Suprapubic skin (tissue), 4 donors: ENCODE results near the gene PROZ. TPM values are rescaled to one million over a fixed set of nuclear protein-coding genes. Genes with fewer than 3 reads are reported as not detected.
A peak's percentile ranks its signal among the peaks of the same experiment; 100 is the strongest.

Experiments used
- DNase-seq, 2 donors: peaks; one replicate each; pipeline ENCODE4 v3.0.0-alpha.2; 2019; ENCODE audit warnings: low spot score in 2 of 2
- H3K27ac ChIP-seq: fragments of 200-600 bp; sonication (generic); one replicate; pipeline ENCODE4 v1.5.1; 2019
- H3K27me3 ChIP-seq: fragments of 200-600 bp; sonication (generic); one replicate; pipeline ENCODE4 v1.5.1; 2019
- H3K36me3 ChIP-seq: fragments of 200-600 bp; sonication (generic); one replicate; pipeline ENCODE4 v1.5.1; 2019
- H3K4me1 ChIP-seq: fragments of 200-600 bp; sonication (generic); one replicate; pipeline ENCODE4 v1.5.1; 2019
- H3K4me3 ChIP-seq: fragments of 200-600 bp; sonication (generic); one replicate; pipeline ENCODE4 v1.5.1; 2019; ENCODE audit warnings: mild to moderate bottlenecking
- H3K9me3 ChIP-seq: fragments of 200-600 bp; sonication (generic); one replicate; pipeline ENCODE4 v1.5.1; 2019
- EP300 ChIP-seq: sonication (generic); formaldehyde crosslinking; IDR thresholded peaks from one replicate; pipeline ENCODE4 v1.6.1; 2017; ENCODE audit warnings: antibody characterized with exemption
- POLR2A ChIP-seq, 2 donors: fragments of 450-650 bp; IDR thresholded peaks; one replicate each; pipeline ENCODE4 v1.6.1; 2017; ENCODE audit warnings: antibody characterized with exemption in 2 of 2, mild to moderate bottlenecking in 2 of 2, moderate library complexity in 2 of 2
- POLR2AphosphoS5 ChIP-seq, 3 donors: sonication (generic); formaldehyde crosslinking; IDR thresholded peaks; one replicate each; pipeline ENCODE4 v1.6.1; 2017; ENCODE audit warnings: antibody characterized with exemption in 3 of 3
- WGBS: methylation state at CpG from one replicate; pipeline ENCODE4 v1.1.5; 2018; 5-methylcytosine and 5-hydroxymethylcytosine counted together
- total RNA-seq, 4 donors: library from RNA; depleted of rRNA; stranded (reverse); fragments of >200 nt; gene quantifications; one replicate each; pipeline ENCODE4 v1.1.0, GENCODE V29; 2016
- TF ChIP-seq, protein P1 (sequence below), 2 donors: fragments of 200-600 bp in 1 of 2; fragments of 450-650 bp in 1 of 2; sonication (generic) in 1 of 2; IDR thresholded peaks; one replicate each; pipeline ENCODE4 v1.5.1; 2016 to 2019; ENCODE audit warnings: antibody characterized with exemption in 2 of 2, mild to moderate bottlenecking in 1 of 2, moderate library complexity in 1 of 2

Gene PROZ
- total RNA-seq, 4 donors from 2014 or later, result not detected

DNA sequence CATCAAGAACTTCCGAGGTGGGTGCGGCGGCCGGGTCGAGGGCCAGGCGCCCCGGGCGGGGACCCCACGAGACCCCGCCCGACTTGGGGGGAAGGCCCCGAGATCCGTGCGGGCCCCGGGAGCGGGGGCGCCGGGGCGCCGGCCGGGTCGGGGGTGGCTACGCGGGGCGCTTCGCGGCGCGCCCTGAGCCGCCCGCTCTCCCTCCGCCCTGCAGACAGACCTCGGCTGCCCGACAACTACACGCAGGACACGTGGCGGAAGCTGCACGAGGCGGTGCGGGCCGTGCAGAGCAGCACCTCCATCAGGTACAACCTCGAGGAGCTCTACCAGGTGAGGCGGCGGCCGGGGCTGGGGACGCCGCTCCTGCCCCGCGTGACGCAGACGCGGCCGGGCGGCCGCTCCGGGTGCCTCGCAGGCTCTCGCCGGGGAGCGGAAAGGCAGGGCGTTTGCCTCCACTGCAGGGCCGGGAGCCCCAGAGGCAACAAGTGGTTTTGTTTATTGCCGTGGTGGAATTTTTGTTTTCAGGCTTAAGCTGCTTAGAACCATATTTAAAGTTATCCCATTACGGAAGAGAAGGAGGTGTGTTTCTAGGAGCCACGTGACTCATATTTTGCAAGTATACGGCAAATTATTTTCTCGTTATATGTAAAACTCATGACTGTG, 51.4 kb downstream of the PROZ start:
- 0% methylated on average over 15 of the region's 67 CpGs for WGBS
- no peaks in the 10 kb centered on the region for H3K27me3 ChIP-seq
- H3K4me1 ChIP-seq, result peaks cover 68% of the 10 kb centered on the region
- peak in 1 of 3 donors; percentile 41 for TF ChIP-seq POLR2AphosphoS5 (IDR thresholded peaks at IDR 0.05)
- TF ChIP-seq, protein P1, sequence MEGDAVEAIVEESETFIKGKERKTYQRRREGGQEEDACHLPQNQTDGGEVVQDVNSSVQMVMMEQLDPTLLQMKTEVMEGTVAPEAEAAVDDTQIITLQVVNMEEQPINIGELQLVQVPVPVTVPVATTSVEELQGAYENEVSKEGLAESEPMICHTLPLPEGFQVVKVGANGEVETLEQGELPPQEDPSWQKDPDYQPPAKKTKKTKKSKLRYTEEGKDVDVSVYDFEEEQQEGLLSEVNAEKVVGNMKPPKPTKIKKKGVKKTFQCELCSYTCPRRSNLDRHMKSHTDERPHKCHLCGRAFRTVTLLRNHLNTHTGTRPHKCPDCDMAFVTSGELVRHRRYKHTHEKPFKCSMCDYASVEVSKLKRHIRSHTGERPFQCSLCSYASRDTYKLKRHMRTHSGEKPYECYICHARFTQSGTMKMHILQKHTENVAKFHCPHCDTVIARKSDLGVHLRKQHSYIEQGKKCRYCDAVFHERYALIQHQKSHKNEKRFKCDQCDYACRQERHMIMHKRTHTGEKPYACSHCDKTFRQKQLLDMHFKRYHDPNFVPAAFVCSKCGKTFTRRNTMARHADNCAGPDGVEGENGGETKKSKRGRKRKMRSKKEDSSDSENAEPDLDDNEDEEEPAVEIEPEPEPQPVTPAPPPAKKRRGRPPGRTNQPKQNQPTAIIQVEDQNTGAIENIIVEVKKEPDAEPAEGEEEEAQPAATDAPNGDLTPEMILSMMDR (IDR thresholded peaks at IDR 0.05), result peak in 1 of 2 donors; percentile 7
- no peak for TF ChIP-seq EP300
- TF ChIP-seq POLR2A (IDR thresholded peaks at IDR 0.05), result no peak
- peak overlapping the region; percentile 99 for H3K27ac ChIP-seq
- peak; percentile 77 to 88 for DNase-seq
- no peaks in the 10 kb centered on the region for H3K9me3 ChIP-seq
- peak overlapping the region; percentile 72 for H3K4me3 ChIP-seq
- H3K36me3 ChIP-seq, result peaks cover 3% of the 10 kb centered on the region

DNA sequence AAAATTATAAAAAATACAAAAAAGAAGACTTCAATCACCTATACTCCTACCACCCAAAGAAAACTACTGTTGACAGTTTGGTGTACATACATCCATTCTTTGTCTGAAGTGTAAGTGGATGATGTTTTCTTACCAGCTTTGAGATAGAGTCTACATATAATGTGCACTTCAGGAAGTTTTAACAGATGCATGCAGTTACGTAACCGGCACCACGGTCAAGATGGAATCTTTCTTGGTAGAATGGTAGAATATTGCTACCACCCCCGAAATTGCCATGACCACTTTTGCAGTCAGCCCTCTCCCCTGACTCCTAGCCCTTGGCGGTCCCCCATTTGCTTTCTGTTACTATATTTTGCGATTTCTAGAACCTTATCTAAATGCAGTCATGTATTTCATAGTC, 52.4 kb downstream of the PROZ start:
- Histone ChIP-seq H3K4me1 (peaks cover 68% of the 10 kb centered on the region), H3K36me3 (peaks cover 3% of the 10 kb centered on the region), H3K27me3 (no peaks in the 10 kb centered on the region), H3K9me3 (no peaks in the 10 kb centered on the region), H3K27ac (no peak overlapping the region), H3K4me3 (peak overlapping the region; percentile 72)
- DNase-seq, result no peak
- TF ChIP-seq POLR2A (IDR thresholded peaks at IDR 0.05) (no peak), EP300 (no peak), POLR2AphosphoS5 (IDR thresholded peaks at IDR 0.05) (no peak)
- TF ChIP-seq, protein P1 (IDR thresholded peaks at IDR 0.05), result no peak
- 84% methylated on average over 6 of the region's 6 CpGs for WGBS

DNA sequence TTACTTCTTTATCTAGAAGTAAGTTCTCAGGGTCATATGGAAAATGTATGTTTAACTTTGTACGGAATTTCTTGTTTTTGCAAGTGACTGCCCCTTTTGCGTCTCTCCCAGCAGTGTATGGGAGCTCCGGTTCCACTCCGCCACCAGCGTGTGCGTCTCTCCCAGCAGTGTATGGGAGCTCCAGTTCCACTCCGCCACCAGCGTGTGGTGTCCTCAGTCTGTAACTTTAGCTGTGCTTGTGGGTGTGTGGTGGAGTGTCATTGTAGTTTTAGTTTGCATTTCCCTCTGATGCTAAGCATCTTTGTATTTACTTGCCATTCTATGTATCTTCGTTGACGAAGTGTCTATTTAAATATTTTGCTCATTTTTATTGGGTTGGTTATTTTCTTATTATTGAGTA, 53.3 kb downstream of the PROZ start:
- Histone ChIP-seq H3K4me3 (no peak overlapping the region), H3K4me1 (peaks cover 68% of the 10 kb centered on the region), H3K27ac (no peak overlapping the region), H3K27me3 (no peaks in the 10 kb centered on the region), H3K9me3 (no peaks in the 10 kb centered on the region), H3K36me3 (peaks cover 3% of the 10 kb centered on the region)
- 95% methylated on average over 10 of the region's 10 CpGs for WGBS
- DNase-seq, result no peak
- TF ChIP-seq POLR2A (IDR thresholded peaks at IDR 0.05) (no peak), EP300 (no peak), POLR2AphosphoS5 (IDR thresholded peaks at IDR 0.05) (no peak)
- TF ChIP-seq, protein P1 (IDR thresholded peaks at IDR 0.05), result no peak

DNA sequence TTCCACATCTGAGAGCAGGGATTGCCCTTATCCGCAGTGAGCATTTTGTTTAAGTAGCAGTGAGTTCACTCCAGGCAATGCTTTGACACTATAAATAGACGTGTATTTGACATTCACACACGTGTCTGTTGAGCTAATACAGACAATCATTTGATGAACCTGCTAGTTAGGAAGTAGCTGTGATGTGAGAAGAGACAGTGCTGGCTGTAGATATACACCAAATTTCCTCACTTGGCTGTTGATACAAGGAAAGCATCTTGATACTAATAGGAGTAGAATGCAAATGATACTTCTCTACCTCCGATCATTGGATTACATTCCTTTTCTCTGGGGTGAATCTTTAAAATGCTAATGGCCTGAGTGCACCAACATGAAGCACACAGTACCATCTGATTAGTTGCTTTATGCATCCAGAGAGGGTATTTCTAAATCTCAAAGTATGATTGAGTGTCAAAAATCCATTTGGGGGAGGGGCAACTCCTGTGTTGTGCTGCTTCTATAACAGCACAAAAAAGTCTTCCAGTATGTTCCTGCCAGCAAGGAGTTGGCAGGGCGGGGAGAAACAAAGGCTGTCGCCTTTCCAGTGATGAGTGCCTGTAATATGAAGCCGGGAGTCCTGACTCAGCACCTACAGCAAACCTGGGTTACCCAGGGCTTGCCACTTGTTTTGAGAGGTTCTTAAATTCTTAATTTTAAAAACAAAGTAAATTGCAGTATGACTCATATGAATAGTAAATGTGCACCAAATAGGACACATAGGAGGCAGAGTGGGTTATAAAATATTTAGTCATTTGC, 58.0 kb downstream of the PROZ start:
- Histone ChIP-seq H3K4me1 (peaks cover 46% of the 10 kb centered on the region), H3K9me3 (no peaks in the 10 kb centered on the region), H3K27me3 (no peaks in the 10 kb centered on the region), H3K4me3 (no peak overlapping the region), H3K27ac (peak overlapping the region; percentile 6), H3K36me3 (peaks cover 13% of the 10 kb centered on the region)
- TF ChIP-seq, protein P1 (IDR thresholded peaks at IDR 0.05), result no peak
- TF ChIP-seq POLR2A (IDR thresholded peaks at IDR 0.05), result no peak
- TF ChIP-seq EP300, result no peak
- no peak for TF ChIP-seq POLR2AphosphoS5 (IDR thresholded peaks at IDR 0.05)
- no peak for DNase-seq
- WGBS, result 29% methylated on average over 7 of the region's 7 CpGs

DNA sequence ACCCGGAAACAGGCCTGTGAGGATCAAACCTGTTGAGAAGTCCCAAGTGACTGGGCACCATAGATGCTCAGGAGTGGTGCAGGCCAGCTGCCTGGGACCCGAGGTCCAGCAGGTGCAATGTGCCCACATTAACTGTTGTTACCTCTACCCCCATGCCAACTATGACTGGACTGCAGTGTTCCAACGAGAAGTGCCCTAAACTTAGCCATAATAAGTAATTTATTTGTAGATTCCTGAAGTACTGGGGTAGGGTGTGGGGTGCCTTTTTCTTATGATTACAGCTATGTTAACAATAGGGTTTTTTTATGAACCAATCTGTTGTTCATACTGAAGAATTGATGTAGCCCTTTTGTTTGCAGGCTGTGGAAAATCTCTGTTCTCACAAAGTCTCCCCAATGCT, 60.1 kb downstream of the PROZ start:
- peaks cover 30% of the 10 kb centered on the region for H3K36me3 ChIP-seq
- no peaks in the 10 kb centered on the region for H3K27me3 ChIP-seq
- H3K4me3 ChIP-seq, result no peak overlapping the region
- DNase-seq, result no peak
- H3K27ac ChIP-seq, result no peak overlapping the region
- TF ChIP-seq POLR2A (IDR thresholded peaks at IDR 0.05), result no peak
- TF ChIP-seq, protein P1 (IDR thresholded peaks at IDR 0.05), result no peak
- 85% methylated on average over 3 of the region's 3 CpGs for WGBS
- no peaks in the 10 kb centered on the region for H3K9me3 ChIP-seq
- peaks cover 33% of the 10 kb centered on the region for H3K4me1 ChIP-seq
